Osteoblast (primary cell): ENCODE data around the gene DOK4. TPM values are rescaled to one million over a fixed set of nuclear protein-coding genes. Genes with fewer than 3 reads are reported as not detected.

Experiments
- DNase-seq: peaks from one replicate; pipeline ENCODE4 v3.0.0; 2011; ENCODE audit warnings: low spot score, mixed read lengths; ENCODE audit not compliant: insufficient read length; ENCODE audit errors: missing footprints
- H2AFZ ChIP-seq: 2 replicates; pipeline ENCODE4 v1.6.0; 2011; ENCODE audit warnings: mild to moderate bottlenecking, low read length
- H3K27ac ChIP-seq: 2 replicates; pipeline ENCODE4 v1.5.1; 2011; ENCODE audit warnings: mild to moderate bottlenecking, low read depth, low read length, moderate library complexity
- H3K27me3 ChIP-seq: 2 replicates; pipeline ENCODE4 v1.6.0; 2012; ENCODE audit warnings: mild to moderate bottlenecking, control low read depth, inconsistent platforms, low read length, moderate library complexity; ENCODE audit not compliant: insufficient read depth
- H3K36me3 ChIP-seq: 2 replicates; pipeline ENCODE4 v1.5.1; 2011; ENCODE audit warnings: mild to moderate bottlenecking, low read length, control low read depth, moderate library complexity; ENCODE audit not compliant: insufficient read depth
- H3K4me1 ChIP-seq: 2 replicates; pipeline ENCODE4 v1.5.1; 2011; ENCODE audit warnings: mild to moderate bottlenecking, low read length, control low read depth, moderate library complexity; ENCODE audit not compliant: insufficient read depth
- H3K4me2 ChIP-seq: 2 replicates; pipeline ENCODE4 v1.6.0; 2011; ENCODE audit warnings: mild to moderate bottlenecking, low read length; ENCODE audit not compliant: insufficient read depth
- H3K4me3 ChIP-seq: fragments of 200-600 bp; sonication (generic); 3 replicates; pipeline ENCODE4 v1.5.1; 2012; ENCODE audit warnings: mild to moderate bottlenecking, low read length, inconsistent platforms; ENCODE audit not compliant: insufficient read depth
- H3K79me2 ChIP-seq: 2 replicates; pipeline ENCODE4 v1.6.0; 2012; ENCODE audit warnings: mild to moderate bottlenecking, low read length, control low read depth, inconsistent platforms; ENCODE audit not compliant: insufficient read depth
- H3K9me3 ChIP-seq: 2 replicates; pipeline ENCODE4 v1.5.1; 2011; ENCODE audit warnings: low read depth, low read length, control low read depth
- H4K20me1 ChIP-seq: 2 replicates; pipeline ENCODE4 v1.6.0; 2012; ENCODE audit warnings: mild to moderate bottlenecking, low read length, control low read depth; ENCODE audit not compliant: insufficient read depth
- CTCF ChIP-seq: IDR thresholded peaks from 2 replicates; pipeline ENCODE4 v1.5.1; 2011; ENCODE audit warnings: mild to moderate bottlenecking, low read depth, low read length, moderate library complexity; ENCODE audit errors: extremely low read depth
- total RNA-seq: library from RNA; depleted of rRNA; stranded (reverse); fragments of >200 nt; gene quantifications from 2 replicates; pipeline ENCODE4 v1.2.3, GENCODE V29; 2012

The DOK4 gene
- total RNA-seq, 1 donor: 29.0 TPM

DNA sequence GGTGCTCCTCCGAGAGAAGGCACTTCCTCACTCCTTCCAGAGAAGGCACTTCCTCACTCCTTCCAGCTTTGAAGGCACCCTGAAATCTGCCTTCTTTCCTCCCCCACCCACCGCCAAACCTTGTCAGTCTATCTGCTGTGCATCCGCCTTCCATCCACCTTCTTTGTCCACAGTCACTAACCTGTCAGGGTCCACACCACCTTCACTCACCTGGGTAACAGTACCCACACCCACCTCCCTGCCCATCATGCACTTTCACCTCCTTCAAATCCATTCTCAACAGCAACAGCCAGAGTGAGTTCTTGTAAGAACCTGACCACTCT is 44.9 kb upstream of the DOK4 start:
- Histone ChIP-seq H3K9me3 (no peaks in the 10 kb centered on the region), H3K4me3 (no peak overlapping the region), H4K20me1 (peaks cover 6% of the 10 kb centered on the region), H3K27me3 (no peaks in the 10 kb centered on the region), H3K36me3 (no peaks in the 10 kb centered on the region), H3K27ac (no peak overlapping the region), H3K4me1 (peaks cover 14% of the 10 kb centered on the region), H3K4me2 (no peak overlapping the region), H3K79me2 (peaks cover 8% of the 10 kb centered on the region), H2AFZ (no peak overlapping the region)
- no peak for TF ChIP-seq CTCF
- no peak for DNase-seq

DNA sequence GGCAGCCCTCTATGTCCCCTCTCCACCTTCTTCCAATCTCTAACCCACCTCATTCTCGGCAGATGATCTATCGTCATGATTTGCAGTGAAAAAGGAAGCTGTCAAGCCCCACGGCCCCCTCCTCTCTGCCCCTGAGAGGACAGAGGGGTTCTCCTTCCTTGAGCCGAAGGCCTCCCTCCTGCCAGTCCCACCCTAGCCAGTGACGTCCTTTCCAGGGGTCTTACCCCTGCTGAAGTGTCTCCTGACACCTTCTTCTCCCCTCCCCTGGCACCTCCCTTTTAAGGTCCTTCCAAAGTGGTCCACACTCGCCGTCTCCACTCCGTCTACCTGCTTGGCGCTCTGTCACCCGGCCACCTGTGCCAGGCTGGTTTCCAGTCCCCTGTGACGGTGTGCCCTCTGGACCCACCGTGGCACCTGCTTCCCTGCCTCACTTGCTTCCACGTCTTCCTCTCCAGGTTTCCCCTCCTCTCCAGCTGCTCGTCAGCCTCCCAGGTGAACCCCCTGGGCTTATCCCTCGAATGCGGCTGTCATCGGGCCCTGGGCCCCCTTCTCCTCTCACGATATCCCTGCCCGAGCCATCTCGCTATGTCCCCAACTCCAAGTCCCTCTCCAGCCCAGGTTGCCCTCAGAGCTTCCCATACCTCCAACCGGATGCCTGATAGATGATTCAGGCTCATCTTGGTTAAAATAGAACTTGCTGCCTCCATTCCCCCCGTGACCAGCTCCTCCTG is 44.4 kb upstream of the DOK4 start:
- Histone ChIP-seq H3K4me3 (no peak overlapping the region), H3K27ac (no peak overlapping the region), H3K79me2 (peaks cover 8% of the 10 kb centered on the region), H3K36me3 (no peaks in the 10 kb centered on the region), H2AFZ (no peak overlapping the region), H3K9me3 (no peaks in the 10 kb centered on the region), H3K4me2 (no peak overlapping the region), H3K27me3 (no peaks in the 10 kb centered on the region), H4K20me1 (peaks cover 6% of the 10 kb centered on the region), H3K4me1 (peaks cover 14% of the 10 kb centered on the region)
- peak; percentile 75 for DNase-seq
- TF ChIP-seq CTCF: no peak

GRCh38 chr16:57530104-57530521 is 43.8 kb upstream of the DOK4 start:
- Histone ChIP-seq H3K4me2 (no peak overlapping the region), H3K9me3 (no peaks in the 10 kb centered on the region), H3K36me3 (no peaks in the 10 kb centered on the region), H3K79me2 (peaks cover 6% of the 10 kb centered on the region), H3K4me3 (no peak overlapping the region), H3K4me1 (peaks cover 9% of the 10 kb centered on the region), H3K27ac (no peak overlapping the region), H2AFZ (no peak overlapping the region), H3K27me3 (no peaks in the 10 kb centered on the region), H4K20me1 (peaks cover 6% of the 10 kb centered on the region)
- no peak for TF ChIP-seq CTCF
- peak; percentile 99 for DNase-seq

DNA sequence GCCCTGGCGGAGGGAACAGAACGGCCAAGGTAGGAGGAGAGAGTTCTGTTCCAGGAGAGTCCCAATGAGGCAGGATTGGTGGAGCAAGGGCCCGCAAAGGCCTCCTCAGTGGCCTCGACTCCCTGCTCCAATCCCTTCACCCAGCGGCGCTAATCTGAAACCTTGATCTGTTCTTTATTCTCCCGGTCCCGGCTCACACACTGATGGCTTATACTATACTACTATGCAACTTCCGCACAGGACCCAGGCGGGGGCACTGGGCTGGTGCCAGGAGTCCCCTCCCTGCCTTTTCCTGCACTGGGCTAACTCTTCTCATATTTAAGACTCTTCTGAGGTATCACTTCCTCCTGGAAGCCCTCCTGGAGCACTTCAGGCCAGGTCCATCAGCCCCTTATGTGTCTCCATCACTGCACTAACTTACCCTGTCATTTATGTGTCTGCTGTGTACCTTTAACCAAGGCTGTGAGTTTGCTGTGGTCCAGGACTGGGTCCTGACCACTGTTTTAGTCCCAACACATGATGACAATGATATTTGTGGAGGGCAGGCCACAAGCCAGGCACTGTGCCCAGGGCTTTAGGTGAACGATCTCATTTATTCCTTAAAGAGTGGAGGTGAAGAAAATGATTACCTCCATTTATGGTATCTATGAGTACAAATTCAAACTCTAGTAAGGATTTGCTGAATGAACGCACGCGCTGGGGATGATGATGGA is 43.3 kb upstream of the DOK4 start:
- TF ChIP-seq CTCF: no peak
- H3K4me2 ChIP-seq: no peak overlapping the region
- no peaks in the 10 kb centered on the region for H3K36me3 ChIP-seq
- H3K79me2 ChIP-seq: peaks cover 4% of the 10 kb centered on the region
- H3K27ac ChIP-seq: no peak overlapping the region
- H4K20me1 ChIP-seq: peaks cover 6% of the 10 kb centered on the region
- DNase-seq: peak; percentile 91
- no peak overlapping the region for H3K4me3 ChIP-seq
- H2AFZ ChIP-seq: no peak overlapping the region
- peaks cover 9% of the 10 kb centered on the region for H3K4me1 ChIP-seq
- H3K9me3 ChIP-seq: no peaks in the 10 kb centered on the region
- no peaks in the 10 kb centered on the region for H3K27me3 ChIP-seq
